GM12872 (cell line): ENCODE results near the gene KCNMB4.

Source experiments
- CTCF ChIP-seq: IDR thresholded peaks from 3 replicates; pipeline ENCODE4 v1.5.1; 2011; ENCODE audit warnings: low read depth, mild to moderate bottlenecking, low read length, moderate library complexity; ENCODE audit not compliant: insufficient read depth

Gene KCNMB4

GRCh38 chr12:70417121-70417520 lies 51.0 kb downstream of the KCNMB4 start:
- TF ChIP-seq CTCF = no peak

- TF ChIP-seq CTCF = no peak
Measured at GRCh38 chr12:70418101-70418500, 52.0 kb downstream of the KCNMB4 start.

GRCh38 chr12:70422631-70423030 lies 56.5 kb downstream of the KCNMB4 start:
- TF ChIP-seq CTCF = no peak

- no peak for TF ChIP-seq CTCF
Measured at GRCh38 chr12:70426620-70427019, 60.5 kb downstream of the KCNMB4 start.

- no peak for TF ChIP-seq CTCF
Measured at GRCh38 chr12:70427611-70428010, 61.5 kb downstream of the KCNMB4 start.

- no peak for TF ChIP-seq CTCF
Measured at GRCh38 chr12:70430400-70430799, 64.3 kb downstream of the KCNMB4 start.

GRCh38 chr12:70436836-70437235 lies 70.7 kb downstream of the KCNMB4 start:
- TF ChIP-seq CTCF = no peak
